Choroid plexus epithelial cell (primary cell): Measurements from ENCODE around the gene CLTA.
"Not testable (repeated sequence)": the region's sequence is repeated elsewhere in the genome, so short reads cannot be mapped to it uniquely, and the experiment has no call there.

ENCODE experiments used
- DNase-seq: peaks from one replicate; pipeline ENCODE4 v3.0.0-alpha.2; 2010; ENCODE audit warnings: low read depth
- H3K4me3 ChIP-seq: 2 replicates; pipeline ENCODE4 v1.5.1; 2011; ENCODE audit warnings: low read depth, mild to moderate bottlenecking, control low read depth, low read length, moderate library complexity
- TF ChIP-seq, protein P1 (sequence below): conservative IDR thresholded peaks from 2 replicates; pipeline ENCODE4 v1.5.1; 2011; ENCODE audit warnings: low read depth, mild to moderate bottlenecking, control low read depth, inconsistent platforms, low read length, moderate library complexity

The CLTA gene

DNA sequence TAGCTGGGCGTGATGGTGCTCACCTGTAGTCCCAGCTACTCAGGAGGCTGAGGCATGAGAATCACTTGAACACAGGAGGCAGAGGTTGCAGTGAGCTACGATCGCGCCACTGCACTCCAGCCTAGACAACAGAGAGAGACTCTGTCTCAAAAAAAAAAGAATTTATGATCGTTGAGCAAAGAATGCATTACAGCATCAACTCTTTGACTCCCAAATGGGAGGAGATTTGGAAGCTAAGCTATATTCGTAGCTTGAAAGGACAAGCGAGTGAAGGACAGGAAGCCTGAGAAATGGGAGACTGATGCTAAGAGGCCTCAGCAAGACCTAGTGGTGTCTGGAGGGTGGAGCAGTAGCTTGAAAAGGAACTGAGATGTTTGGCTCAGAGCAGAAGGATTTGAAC is 31.8 kb upstream of the CLTA start:
- no peak overlapping the region for H3K4me3 ChIP-seq
- TF ChIP-seq, protein P1, sequence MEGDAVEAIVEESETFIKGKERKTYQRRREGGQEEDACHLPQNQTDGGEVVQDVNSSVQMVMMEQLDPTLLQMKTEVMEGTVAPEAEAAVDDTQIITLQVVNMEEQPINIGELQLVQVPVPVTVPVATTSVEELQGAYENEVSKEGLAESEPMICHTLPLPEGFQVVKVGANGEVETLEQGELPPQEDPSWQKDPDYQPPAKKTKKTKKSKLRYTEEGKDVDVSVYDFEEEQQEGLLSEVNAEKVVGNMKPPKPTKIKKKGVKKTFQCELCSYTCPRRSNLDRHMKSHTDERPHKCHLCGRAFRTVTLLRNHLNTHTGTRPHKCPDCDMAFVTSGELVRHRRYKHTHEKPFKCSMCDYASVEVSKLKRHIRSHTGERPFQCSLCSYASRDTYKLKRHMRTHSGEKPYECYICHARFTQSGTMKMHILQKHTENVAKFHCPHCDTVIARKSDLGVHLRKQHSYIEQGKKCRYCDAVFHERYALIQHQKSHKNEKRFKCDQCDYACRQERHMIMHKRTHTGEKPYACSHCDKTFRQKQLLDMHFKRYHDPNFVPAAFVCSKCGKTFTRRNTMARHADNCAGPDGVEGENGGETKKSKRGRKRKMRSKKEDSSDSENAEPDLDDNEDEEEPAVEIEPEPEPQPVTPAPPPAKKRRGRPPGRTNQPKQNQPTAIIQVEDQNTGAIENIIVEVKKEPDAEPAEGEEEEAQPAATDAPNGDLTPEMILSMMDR = no peak
- peak; percentile 15 for DNase-seq

DNA sequence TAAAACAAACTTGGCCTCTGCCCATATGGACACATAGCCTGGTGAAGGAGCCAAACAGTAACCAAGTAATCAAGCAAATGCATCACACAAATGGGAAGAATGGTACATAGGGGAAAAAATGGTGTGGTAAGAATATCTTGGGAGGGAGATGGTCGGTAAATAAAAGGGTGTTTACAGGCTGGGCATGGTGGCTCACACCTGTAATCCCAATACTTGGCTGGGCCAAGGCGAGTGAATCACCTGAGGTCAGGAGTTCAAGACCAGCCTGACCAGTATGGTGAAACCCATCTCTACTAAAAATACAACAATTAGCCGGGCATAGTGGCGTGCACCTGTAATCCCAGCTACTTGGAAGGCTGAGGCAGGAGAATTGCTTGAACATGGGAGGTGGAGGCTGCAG is 31.2 kb upstream of the CLTA start:
- not testable (repeated sequence) for DNase-seq, H3K4me3 ChIP-seq

DNA sequence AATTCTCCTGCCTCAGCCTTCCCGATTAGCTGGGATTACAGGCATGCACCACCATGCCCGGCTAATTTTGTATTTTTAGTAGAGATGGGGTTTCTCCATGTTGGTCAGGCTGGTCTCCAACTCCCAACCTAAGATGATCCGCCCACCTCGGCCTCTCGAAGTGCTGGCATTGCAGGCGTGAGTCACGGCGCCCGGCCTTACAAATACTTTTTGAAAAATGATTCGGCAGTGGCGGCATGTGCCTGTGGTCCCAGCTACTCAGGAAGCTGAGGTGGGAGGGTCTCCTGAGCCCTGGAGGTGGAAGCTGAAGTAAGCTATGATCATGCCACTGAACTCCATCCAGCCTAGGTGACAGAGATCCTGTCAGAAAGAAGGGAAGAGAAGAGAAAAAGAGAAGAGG is 30.6 kb upstream of the CLTA start:
- not testable (repeated sequence) for DNase-seq, H3K4me3 ChIP-seq

DNA sequence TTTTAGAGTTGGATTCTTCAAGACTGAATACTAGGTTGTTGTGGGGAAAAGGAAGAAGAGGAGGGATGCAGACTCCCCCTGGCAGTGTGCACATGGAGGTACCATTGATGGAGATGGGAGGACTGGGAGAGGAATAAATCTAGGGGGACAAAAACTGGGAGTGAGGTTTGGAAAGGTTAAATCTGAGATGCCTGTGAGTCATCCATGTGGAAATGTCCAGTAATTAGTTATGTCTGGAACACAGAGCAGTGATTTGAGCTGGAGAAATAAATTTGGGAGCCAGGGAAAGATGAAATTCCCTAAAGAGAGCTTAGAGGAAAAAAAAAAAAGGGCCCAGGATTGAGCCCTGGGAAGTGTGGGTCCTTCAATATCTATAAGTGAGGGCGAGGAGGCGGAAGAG is 29.5 kb upstream of the CLTA start:
- TF ChIP-seq, protein P1 = no peak
- H3K4me3 ChIP-seq = no peak overlapping the region
- no peak for DNase-seq

DNA sequence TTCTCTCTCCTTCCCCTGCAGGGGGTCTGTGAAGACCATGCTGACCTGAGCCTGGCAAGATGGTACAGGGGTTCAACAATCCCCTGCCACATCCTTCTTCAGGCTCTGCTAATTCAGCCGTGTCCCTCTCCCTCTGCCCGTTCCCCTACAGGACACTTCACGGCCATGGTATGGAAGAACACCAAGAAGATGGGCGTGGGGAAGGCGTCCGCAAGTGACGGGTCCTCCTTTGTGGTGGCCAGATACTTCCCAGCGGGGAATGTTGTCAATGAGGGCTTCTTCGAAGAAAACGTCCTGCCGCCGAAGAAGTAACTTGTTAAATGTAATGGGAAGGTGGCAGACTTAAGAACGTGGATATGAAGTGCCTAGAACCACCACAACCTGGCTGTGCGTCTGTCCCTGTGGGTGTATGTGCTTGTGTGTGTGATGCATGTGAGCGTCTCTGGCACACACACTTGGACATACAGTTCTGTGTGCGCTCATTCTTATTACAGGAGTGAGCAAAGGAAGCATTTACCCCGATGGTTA is 28.4 kb upstream of the CLTA start:
- TF ChIP-seq, protein P1 = no peak
- H3K4me3 ChIP-seq = no peak overlapping the region
- no peak for DNase-seq

DNA sequence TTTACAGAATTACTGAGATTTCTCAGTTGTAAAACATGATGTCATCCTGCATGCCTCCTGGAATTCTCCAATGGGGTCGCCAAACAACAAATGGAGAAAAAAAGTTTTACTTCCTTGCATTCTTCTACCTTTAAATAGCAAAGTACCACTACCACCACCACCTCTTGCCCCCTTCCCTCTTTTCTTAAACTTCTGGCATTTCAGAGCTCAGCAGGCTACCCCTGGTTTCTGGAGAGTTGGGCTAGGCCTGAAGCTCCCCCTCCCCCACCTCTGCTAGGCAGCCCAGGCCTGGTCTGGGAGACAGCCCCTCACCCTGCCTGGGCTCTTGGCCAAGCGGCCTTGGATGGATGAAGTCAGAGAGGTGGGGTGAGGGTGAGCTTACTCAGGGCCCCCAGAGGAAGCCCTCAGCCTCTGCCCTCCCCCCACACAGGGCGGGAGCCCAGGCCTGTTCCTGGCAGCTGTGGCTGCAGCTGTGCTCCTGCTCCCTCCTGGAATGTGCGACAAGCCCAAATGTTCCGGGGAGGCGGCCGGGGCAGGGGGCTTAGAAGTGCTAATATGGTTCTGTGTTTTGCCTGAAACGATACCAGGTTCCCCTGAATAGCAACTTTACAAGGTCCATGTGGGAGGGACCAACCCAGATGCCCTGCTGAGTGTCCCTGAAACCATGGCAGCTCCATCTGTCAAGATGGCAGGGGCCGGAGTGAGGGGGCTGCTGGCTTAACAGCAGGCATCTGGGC is 27.5 kb upstream of the CLTA start:
- no peak overlapping the region for H3K4me3 ChIP-seq
- TF ChIP-seq, protein P1 = no peak
- DNase-seq = peak; percentile 86

DNA sequence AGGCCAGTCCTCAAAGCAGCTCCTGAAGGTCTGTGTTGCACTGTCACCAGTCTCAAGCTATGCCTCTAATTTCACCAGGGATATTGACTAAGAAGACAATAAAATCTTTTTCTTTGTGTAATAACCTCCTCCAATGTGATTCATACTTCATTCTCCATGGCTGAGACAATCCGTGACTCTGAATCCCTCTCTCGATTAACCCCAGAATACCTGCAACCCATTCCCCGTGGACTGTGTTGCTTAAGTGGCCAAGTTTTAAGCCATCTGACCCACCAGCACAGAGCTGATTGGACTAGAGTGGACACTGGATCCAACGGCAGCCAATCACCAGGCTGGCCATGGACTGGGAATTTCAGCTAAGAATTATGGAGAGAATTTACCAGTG is 26.9 kb upstream of the CLTA start:
- TF ChIP-seq, protein P1 = no peak
- no peak overlapping the region for H3K4me3 ChIP-seq
- peak; percentile 56 for DNase-seq

DNA sequence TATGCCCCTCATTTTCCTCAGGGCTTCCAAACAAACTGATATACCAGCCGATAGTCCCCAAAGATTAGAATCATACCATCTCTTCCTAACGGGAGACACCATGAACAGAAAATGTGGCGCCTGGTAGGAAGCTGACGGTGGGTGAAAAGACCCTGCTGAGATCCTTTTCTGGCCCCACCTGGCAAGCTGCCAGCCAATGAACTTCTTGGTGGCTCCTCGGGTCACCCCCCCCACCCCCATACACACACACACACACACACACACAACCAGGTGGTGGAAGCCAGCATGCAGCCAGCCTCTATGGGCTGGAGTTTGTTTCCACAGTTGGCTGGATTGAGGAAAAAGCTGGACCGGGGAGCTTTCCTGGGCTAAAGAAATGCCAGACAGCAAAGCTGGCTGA is 26.3 kb upstream of the CLTA start:
- DNase-seq = no peak

More for the DNA sequence above, 26.3 kb upstream of the CLTA start:
- TF ChIP-seq, protein P1 = no peak
- H3K4me3 ChIP-seq = no peak overlapping the region
